ENCODE results near the gene CNST.
"Not testable (repeated sequence)": the region's sequence is repeated elsewhere in the genome, so short reads cannot be mapped to it uniquely, and the experiment has no call there.

Gene CNST

GRCh38 chr1:246560833-246561232, 5.4 kb upstream of the CNST start:
- not testable (repeated sequence) for DNase-seq

GRCh38 chr1:246564839-246565750, 1.2 kb upstream of the CNST start:
- DNase-seq, result no peak

- no peak for DNase-seq
These were observed 517 bp upstream of the CNST start for GRCh38 chr1:246565751-246566127.

GRCh38 chr1:246566813-246567645, 773 bp downstream of the CNST start:
- DNase-seq, result peak; percentile 35

- no peak for DNase-seq
These were observed 1.5 kb downstream of the CNST start for GRCh38 chr1:246567646-246568235.

GRCh38 chr1:246569248-246570238, 3.3 kb downstream of the CNST start:
- DNase-seq, result no peak

GRCh38 chr1:246571309-246571708, 5.1 kb downstream of the CNST start:
- not testable (repeated sequence) for DNase-seq

GRCh38 chr1:246571953-246572352, 5.7 kb downstream of the CNST start:
- DNase-seq, result no peak

GRCh38 chr1:246572785-246573184, 6.5 kb downstream of the CNST start:
- DNase-seq, result no peak

GRCh38 chr1:246573491-246573890, 7.2 kb downstream of the CNST start:
- DNase-seq, result no peak

- no peak for DNase-seq
These were observed 10.4 kb downstream of the CNST start for GRCh38 chr1:246576709-246577032.

- DNase-seq, result no peak
These were observed 10.9 kb downstream of the CNST start for GRCh38 chr1:246577082-246577719.

GRCh38 chr1:246577720-246578106, 11.5 kb downstream of the CNST start:
- no peak for DNase-seq

- DNase-seq, result no peak
These were observed 13.6 kb downstream of the CNST start for GRCh38 chr1:246579818-246580217.

- no peak for DNase-seq
These were observed 14.5 kb downstream of the CNST start for GRCh38 chr1:246580497-246581370.

- DNase-seq, result no peak
These were observed 16.2 kb downstream of the CNST start for GRCh38 chr1:246582301-246583055.

GRCh38 chr1:246583056-246583440, 16.8 kb downstream of the CNST start:
- DNase-seq, result no peak

GRCh38 chr1:246583448-246584185, 17.4 kb downstream of the CNST start:
- no peak for DNase-seq

- DNase-seq, result no peak
These were observed 20.8 kb downstream of the CNST start for GRCh38 chr1:246587032-246587431.

Measured in NCI-H1694 (cell line).